NB4 (cell line): ENCODE results near the gene R3HDM1.

Experiments
- POLR2A ChIP-seq: IDR thresholded peaks from 2 replicates; pipeline ENCODE4 v1.6.1; 2011; ENCODE audit warnings: mild to moderate bottlenecking; ENCODE audit not compliant: insufficient read length; ENCODE audit errors: extremely low read depth
- TF ChIP-seq, protein P1 (sequence below): IDR thresholded peaks from one replicate; pipeline ENCODE4 v1.5.1; 2012; ENCODE audit warnings: low read depth, low read length

GRCh38 chr2:135607561-135607960 lies 76.3 kb downstream of the R3HDM1 start:
- TF ChIP-seq, protein P1, sequence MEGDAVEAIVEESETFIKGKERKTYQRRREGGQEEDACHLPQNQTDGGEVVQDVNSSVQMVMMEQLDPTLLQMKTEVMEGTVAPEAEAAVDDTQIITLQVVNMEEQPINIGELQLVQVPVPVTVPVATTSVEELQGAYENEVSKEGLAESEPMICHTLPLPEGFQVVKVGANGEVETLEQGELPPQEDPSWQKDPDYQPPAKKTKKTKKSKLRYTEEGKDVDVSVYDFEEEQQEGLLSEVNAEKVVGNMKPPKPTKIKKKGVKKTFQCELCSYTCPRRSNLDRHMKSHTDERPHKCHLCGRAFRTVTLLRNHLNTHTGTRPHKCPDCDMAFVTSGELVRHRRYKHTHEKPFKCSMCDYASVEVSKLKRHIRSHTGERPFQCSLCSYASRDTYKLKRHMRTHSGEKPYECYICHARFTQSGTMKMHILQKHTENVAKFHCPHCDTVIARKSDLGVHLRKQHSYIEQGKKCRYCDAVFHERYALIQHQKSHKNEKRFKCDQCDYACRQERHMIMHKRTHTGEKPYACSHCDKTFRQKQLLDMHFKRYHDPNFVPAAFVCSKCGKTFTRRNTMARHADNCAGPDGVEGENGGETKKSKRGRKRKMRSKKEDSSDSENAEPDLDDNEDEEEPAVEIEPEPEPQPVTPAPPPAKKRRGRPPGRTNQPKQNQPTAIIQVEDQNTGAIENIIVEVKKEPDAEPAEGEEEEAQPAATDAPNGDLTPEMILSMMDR = no peak
- no peak for TF ChIP-seq POLR2A
